T-helper 1 cell treated with Interleukin-12 subunit alpha and Interleukin-12 subunit beta and Interleukin-4 antibody, amounts not matched to agents 30 μg/mL and 1 μg/mL, for 36 hours (primary cell): Measurements from ENCODE around the gene TMEM38A.
"Not testable (repeated sequence)": the region's sequence is repeated elsewhere in the genome, so short reads cannot be mapped to it uniquely, and the experiment has no call there.

ENCODE experiments used
- H3K27ac Mint-ChIP-seq: one replicate; pipeline ENCODE4 v1.8.0; 2021; ENCODE audit warnings: mild to moderate bottlenecking, mixed read lengths
- H3K27me3 Mint-ChIP-seq: one replicate; pipeline ENCODE4 v1.8.0; 2021; ENCODE audit warnings: low read depth, mixed read lengths
- H3K36me3 Mint-ChIP-seq: one replicate; pipeline ENCODE4 v1.8.0; 2021; ENCODE audit warnings: low read depth, mixed read lengths
- H3K4me1 Mint-ChIP-seq: one replicate; pipeline ENCODE4 v1.8.0; 2021; ENCODE audit warnings: low read depth, mixed read lengths
- H3K4me3 Mint-ChIP-seq: one replicate; pipeline ENCODE4 v1.8.0; 2021; ENCODE audit warnings: mild to moderate bottlenecking, moderate library complexity, mixed read lengths
- H3K9me3 Mint-ChIP-seq: one replicate; pipeline ENCODE4 v1.8.0; 2021; ENCODE audit warnings: mixed read lengths

The TMEM38A gene

DNA sequence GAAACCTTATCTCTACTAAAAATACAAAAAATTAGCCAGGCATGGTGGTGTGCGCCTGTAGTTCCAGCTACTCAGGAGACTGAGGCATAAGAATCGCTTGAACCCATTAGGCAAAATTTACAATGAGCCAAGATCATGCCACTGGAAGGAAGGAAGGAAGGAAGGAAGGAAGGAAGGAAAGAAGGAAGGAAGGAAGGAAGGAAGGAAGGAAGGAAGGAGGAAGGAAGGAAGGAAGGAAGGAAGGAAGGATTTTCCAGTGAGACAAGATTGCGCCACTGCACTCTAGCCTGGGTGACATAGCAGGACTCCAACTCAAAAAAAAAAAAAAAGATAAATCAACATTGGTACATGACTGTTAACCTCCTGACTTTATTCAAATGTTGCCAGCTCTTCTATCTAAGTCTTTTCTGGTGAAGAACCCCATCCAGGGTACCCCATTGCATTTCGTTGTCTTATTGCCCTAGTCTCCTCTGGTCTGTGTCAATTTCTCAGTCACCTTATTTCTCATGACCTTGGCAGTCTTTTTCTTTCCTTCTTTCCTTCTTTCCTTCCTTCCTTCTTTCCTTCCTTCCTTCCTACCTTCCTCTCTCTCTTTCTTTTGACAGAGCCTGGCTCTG is 74.8 kb downstream of the TMEM38A start:
- not testable (repeated sequence) for H3K9me3 Mint-ChIP-seq, H3K36me3 Mint-ChIP-seq, H3K27ac Mint-ChIP-seq, H3K27me3 Mint-ChIP-seq, H3K4me1 Mint-ChIP-seq, H3K4me3 Mint-ChIP-seq

DNA sequence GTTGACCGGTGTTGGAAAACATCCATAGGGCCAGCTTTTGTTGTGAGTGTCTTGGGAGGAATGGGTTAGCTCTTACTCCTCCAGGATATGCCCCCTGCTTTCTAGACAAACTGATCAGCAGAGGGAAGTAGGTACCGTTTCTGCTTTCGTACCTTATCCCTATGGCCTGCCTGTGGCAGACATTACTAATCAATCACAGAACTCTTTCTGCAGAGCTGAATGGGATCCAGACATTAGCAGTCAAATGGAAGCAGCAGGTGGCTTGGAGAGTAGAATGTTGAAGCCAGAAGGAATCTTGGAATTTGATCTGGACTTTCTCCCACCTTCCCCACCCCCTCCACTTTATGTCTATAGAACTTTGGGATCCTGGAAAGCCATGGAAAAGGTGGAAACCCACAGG is 75.8 kb downstream of the TMEM38A start:
- H3K36me3 Mint-ChIP-seq: no peaks in the 10 kb centered on the region
- no peaks in the 10 kb centered on the region for H3K4me1 Mint-ChIP-seq
- H3K9me3 Mint-ChIP-seq: no peaks in the 10 kb centered on the region
- no peak overlapping the region for H3K4me3 Mint-ChIP-seq
- no peaks in the 10 kb centered on the region for H3K27me3 Mint-ChIP-seq
- no peak overlapping the region for H3K27ac Mint-ChIP-seq

DNA sequence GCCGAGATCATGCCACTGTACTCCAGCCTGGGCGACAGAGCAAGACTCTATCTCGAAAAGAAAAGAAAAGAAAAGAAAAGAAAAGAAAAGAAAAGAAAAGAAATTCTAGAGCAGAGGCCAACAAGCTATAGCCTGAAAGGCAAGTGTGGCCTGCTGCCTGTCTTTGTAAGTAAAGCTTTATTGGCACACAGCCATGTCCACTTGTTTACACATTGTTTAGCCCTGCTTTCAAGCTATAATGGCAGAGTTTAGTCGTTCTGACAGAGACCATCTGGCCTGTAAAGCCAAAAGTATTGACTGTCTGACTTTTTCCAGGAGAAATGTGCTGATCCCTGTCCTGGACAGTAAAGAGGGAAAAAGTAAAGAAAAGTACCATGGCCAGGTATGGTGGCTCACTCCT is 77.0 kb downstream of the TMEM38A start:
- Mint-ChIP-seq H3K9me3 (no peaks in the 10 kb centered on the region), H3K27me3 (no peaks in the 10 kb centered on the region), H3K4me3 (no peak overlapping the region), H3K27ac (no peak overlapping the region), H3K36me3 (no peaks in the 10 kb centered on the region), H3K4me1 (no peaks in the 10 kb centered on the region)

DNA sequence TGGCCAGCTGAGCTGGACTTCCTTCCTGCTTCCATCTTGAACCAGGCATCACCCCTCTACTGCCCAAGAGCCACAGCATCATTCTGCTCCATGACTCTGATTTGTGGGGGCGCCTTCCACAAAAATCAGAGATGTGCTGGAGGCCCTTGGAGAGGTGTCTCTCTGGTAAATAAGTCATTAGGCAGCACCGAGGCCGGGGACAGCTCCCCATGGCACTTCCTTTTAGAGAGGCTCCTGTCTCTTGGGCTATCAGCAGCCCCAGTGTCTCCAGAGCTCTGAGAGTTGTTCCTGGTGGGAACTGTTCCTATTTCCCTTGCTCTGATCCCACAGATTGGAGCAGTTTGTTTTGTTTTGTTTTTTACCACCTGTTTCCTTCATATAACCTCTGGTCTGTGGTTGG is 78.6 kb downstream of the TMEM38A start:
- Mint-ChIP-seq H3K4me3 (no peak overlapping the region), H3K27ac (no peak overlapping the region), H3K4me1 (no peaks in the 10 kb centered on the region), H3K9me3 (no peaks in the 10 kb centered on the region), H3K36me3 (no peaks in the 10 kb centered on the region), H3K27me3 (no peaks in the 10 kb centered on the region)
